BLaER1 treated with 17β-estradiol and CSF1 and Interleukin-3, amounts not matched to agents 10 nM and 100 nM (cell line): ENCODE data around the gene CCDC159.

Experiments used
- H3K27ac ChIP-seq, 11 experiments: shearing (Covaris generic); formaldehyde crosslinking; 2 replicates each; pipeline ENCODE4 v1.8.1; 2022
- H3K27me3 ChIP-seq, 11 experiments: shearing (Covaris generic); formaldehyde crosslinking; 2 replicates each; pipeline ENCODE4 v1.8.1; 2022
- H3K36me3 ChIP-seq, 11 experiments: shearing (Covaris generic); formaldehyde crosslinking; 2 replicates each; pipeline ENCODE4 v1.8.1; 2022
- H3K4me1 ChIP-seq, 10 experiments: shearing (Covaris generic); formaldehyde crosslinking; 2 replicates each; pipeline ENCODE4 v1.8.1; 2022
- H3K4me2 ChIP-seq, 11 experiments: shearing (Covaris generic); formaldehyde crosslinking; 2 replicates each; pipeline ENCODE4 v1.8.1; 2022
- H3K4me3 ChIP-seq, 10 experiments: shearing (Covaris generic); formaldehyde crosslinking; 2 replicates each; pipeline ENCODE4 v1.8.1; 2022
- H3K9ac ChIP-seq, 11 experiments: shearing (Covaris generic); formaldehyde crosslinking; 2 replicates each; pipeline ENCODE4 v1.8.1; 2022
- H3K9me3 ChIP-seq, 11 experiments: shearing (Covaris generic); formaldehyde crosslinking; replicated peaks in 1 of 11; 2 replicates each; pipeline ENCODE4 v1.8.1; 2022
- H4K20me1 ChIP-seq, 11 experiments: shearing (Covaris generic); formaldehyde crosslinking; 2 replicates each; pipeline ENCODE4 v1.8.1; 2022
- Cebpa-rat ChIP-seq, 11 experiments: shearing (Covaris generic); IDR thresholded peaks; 2 replicates each; pipeline ENCODE4 v1.8.1; 2022

CCDC159 gene

DNA sequence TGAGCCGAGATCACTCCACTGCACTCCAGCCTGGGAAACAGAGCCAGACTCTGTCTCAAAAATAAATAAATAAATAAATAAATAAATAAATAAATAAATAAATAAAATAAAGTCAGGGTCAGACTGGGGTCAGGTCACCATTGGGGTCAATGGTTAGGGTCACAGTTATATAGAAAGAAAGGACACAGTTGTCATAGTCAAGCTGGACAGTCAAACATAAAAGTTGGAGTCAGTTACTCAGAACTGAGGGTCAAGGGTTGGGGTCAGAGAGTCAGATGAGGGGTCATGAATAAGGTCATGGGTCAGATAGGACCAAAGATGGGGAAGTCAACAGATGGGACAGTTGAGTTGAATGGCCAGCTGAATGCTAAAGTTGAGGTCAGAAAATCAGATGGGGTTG lies 54.5 kb downstream of the CCDC159 start:
- Histone ChIP-seq H3K4me1 (peaks cover 0 to 8% (median 5%) of the 10 kb centered on the region in 10 experiments; a peak in 6 of 20 replicates), H3K4me2 (no peak overlapping the region), H3K9ac (no peak overlapping the region), H3K36me3 (no peaks in the 10 kb centered on the region), H3K9me3 (no peaks in the 10 kb centered on the region), H3K27ac (no peak overlapping the region), H3K27me3 (peaks cover 0 to 1% (median 0%) of the 10 kb centered on the region in 11 experiments; a peak in 1 of 22 replicates), H3K4me3 (no peak overlapping the region), H4K20me1 (no peaks in the 10 kb centered on the region)
- TF ChIP-seq Cebpa-rat (IDR thresholded peaks at IDR 0.05) = no peak

DNA sequence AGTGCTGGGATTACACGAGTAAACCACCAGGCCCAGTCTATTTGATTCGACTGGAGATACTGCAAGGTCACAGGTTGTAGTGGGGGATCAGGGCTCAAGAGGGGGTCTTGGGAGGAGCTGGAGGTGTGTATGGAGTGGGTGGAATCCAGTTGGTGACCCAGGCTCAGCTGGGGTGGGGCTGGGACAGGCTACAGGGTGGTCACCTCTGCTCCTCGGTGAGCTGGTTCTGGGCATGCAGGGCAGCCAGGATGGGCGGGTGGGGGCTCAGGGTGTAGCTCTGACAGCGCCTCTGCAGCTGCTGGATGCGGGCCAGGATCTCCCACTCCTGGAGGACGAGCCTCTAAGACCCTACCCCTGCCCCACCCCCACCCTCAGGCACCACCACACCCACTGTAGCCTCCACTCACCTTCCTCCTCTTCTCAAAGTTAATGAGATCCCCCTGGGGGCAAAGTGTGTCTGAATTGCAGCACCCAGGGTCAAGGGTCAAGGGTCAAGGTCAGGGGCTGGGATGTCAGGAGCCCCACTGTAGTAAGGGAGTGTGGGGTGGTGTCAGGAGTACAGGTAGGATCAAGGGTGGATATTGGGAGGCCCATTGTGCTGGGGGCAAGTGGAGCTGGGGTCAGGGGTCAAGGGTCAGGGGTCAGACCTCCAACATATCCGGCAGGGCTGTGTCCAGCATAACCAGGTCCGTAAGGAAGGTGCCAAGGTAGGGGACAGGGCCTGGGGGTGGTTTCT lies 55.7 kb downstream of the CCDC159 start:
- no peaks in the 10 kb centered on the region for H4K20me1 ChIP-seq

More for the DNA sequence above, 55.7 kb downstream of the CCDC159 start:
- Histone ChIP-seq H3K36me3 (no peaks in the 10 kb centered on the region), H3K4me2 (no peak overlapping the region), H3K9me3 (no peaks in the 10 kb centered on the region), H3K27ac (no peak overlapping the region), H3K27me3 (peaks cover 0 to 13% (median 7%) of the 10 kb centered on the region in 11 experiments; a peak in 11 of 22 replicates), H3K9ac (no peak overlapping the region), H3K4me1 (peaks cover 5 to 16% (median 12%) of the 10 kb centered on the region in 10 experiments; a peak in 12 of 20 replicates), H3K4me3 (no peak overlapping the region)
- no peak for TF ChIP-seq Cebpa-rat (IDR thresholded peaks at IDR 0.05)
